OCI-LY7 (cell line): ENCODE data around the gene HSPA12A. TPM values are rescaled to one million over a fixed set of nuclear protein-coding genes. Genes with fewer than 3 reads are reported as not detected.

Source experiments
- BruUV-seq: library from RNA; stranded (reverse); fragments of 400-500 nt; replicated peaks from 2 replicates; lab custom pipeline; 2021; lab: Mats Ljungman, UMichigan
- CTCF ChIA-PET: fragments of 300-600 bp; sonication (Branson Sonifier 250); formaldehyde crosslinking; loops from one replicate; lab custom pipeline; 2022; ENCODE audit warnings: antibody characterized with exemption; ENCODE audit not compliant: unreplicated experiment; lab: Charles Lee
- POLR2A ChIA-PET: fragments of 300-600 bp; sonication (Branson Sonifier 250); formaldehyde crosslinking; loops from one replicate; lab custom pipeline; 2022; ENCODE audit warnings: antibody characterized with exemption; lab: Charles Lee
- DNase-seq: peaks from one replicate; pipeline ENCODE4 v3.0.0-alpha.2; 2015; ENCODE audit warnings: low spot score
- H2AFZ ChIP-seq: fragments of 200-600 bp; sonication (generic), shearing (Covaris generic); 2 replicates; pipeline ENCODE4 v1.6.1; 2014; ENCODE audit warnings: mild to moderate bottlenecking, antibody characterized with exemption, low read length, moderate library complexity
- H3K27ac ChIP-seq: fragments of 200-600 bp; sonication (generic); 2 replicates; pipeline ENCODE4 v1.5.1; 2014; ENCODE audit warnings: mixed run types, low read depth, mild to moderate bottlenecking, moderate library complexity, low read length, inconsistent platforms; ENCODE audit not compliant: poor library complexity, severe bottlenecking
- H3K36me3 ChIP-seq: fragments of 200-600 bp; sonication (generic); 2 replicates; pipeline ENCODE4 v1.6.1; 2014; ENCODE audit warnings: mild to moderate bottlenecking, antibody characterized with exemption, low read length, moderate library complexity, mixed read lengths; ENCODE audit not compliant: insufficient read depth
- H3K4me1 ChIP-seq: fragments of 200-600 bp; sonication (generic); 2 replicates; pipeline ENCODE4 v1.5.1; 2014; ENCODE audit warnings: mild to moderate bottlenecking, low read length; ENCODE audit not compliant: insufficient read depth, poor library complexity, severe bottlenecking
- H3K4me2 ChIP-seq: fragments of 200-600 bp; sonication (generic); 2 replicates; pipeline ENCODE4 v1.6.1; 2014; ENCODE audit warnings: mild to moderate bottlenecking, low read length
- H3K4me3 ChIP-seq: fragments of 200-600 bp; sonication (generic); 2 replicates; pipeline ENCODE4 v1.5.1; 2014; ENCODE audit warnings: mild to moderate bottlenecking, low read depth, low read length; ENCODE audit not compliant: poor library complexity, severe bottlenecking
- H3K79me2 ChIP-seq: fragments of 200-600 bp; sonication (generic); 2 replicates; pipeline ENCODE4 v1.6.1; 2016; ENCODE audit warnings: low read depth, mild to moderate bottlenecking, low read length, moderate library complexity, mixed read lengths; ENCODE audit not compliant: insufficient read depth
- H3K9me2 ChIP-seq: fragments of 200-600 bp; sonication (generic); 2 replicates; pipeline ENCODE4 v1.6.1; 2016; ENCODE audit warnings: mild to moderate bottlenecking, low read length, mixed read lengths; ENCODE audit not compliant: insufficient read depth
- H3K9me3 ChIP-seq: fragments of 200-600 bp; sonication (generic); 2 replicates; pipeline ENCODE4 v1.6.1; 2014; ENCODE audit warnings: mild to moderate bottlenecking, mixed run types, low read length, mixed read lengths
- H4K20me1 ChIP-seq: fragments of 200-600 bp; sonication (generic); 2 replicates; pipeline ENCODE4 v1.6.1; 2014; ENCODE audit warnings: mild to moderate bottlenecking, antibody characterized with exemption, low read length, moderate library complexity, mixed read lengths; ENCODE audit not compliant: insufficient read depth
- EZH2phosphoT487 ChIP-seq: fragments of 200-600 bp; sonication (generic); IDR thresholded peaks from 2 replicates; pipeline ENCODE4 v1.6.1; 2018; ENCODE audit warnings: low read depth, borderline replicate concordance, mild to moderate bottlenecking, mixed run types, antibody characterized with exemption, low read length, moderate library complexity, mixed read lengths
- intact Hi-C: fragments of 100-400 bp; cut with micrococcal nuclease; formaldehyde crosslinking; loops from one replicate; pipeline ENCODE4 v1.10.0; 2022; ENCODE audit not compliant: unreplicated experiment
- total RNA-seq, 2 experiments: library from RNA; depleted of rRNA in 1 of 2; stranded (reverse); fragments of >200 nt in 1 of 2; shearing (Covaris generic) in 1 of 2; gene quantifications; 2 replicates each; pipeline ENCODE4 v1.2.3, GENCODE V29; 2014 to 2022
- TF ChIP-seq, protein P1 (sequence below): fragments of 200-600 bp; sonication (generic); conservative IDR thresholded peaks from 2 replicates; pipeline ENCODE4 v1.5.1; 2014; ENCODE audit warnings: mild to moderate bottlenecking, antibody characterized with exemption, low read length, moderate library complexity, mixed read lengths

The HSPA12A gene
- total RNA-seq, 2 experiments from 2014 or later = 3.7 TPM; not detected in 1

DNA sequence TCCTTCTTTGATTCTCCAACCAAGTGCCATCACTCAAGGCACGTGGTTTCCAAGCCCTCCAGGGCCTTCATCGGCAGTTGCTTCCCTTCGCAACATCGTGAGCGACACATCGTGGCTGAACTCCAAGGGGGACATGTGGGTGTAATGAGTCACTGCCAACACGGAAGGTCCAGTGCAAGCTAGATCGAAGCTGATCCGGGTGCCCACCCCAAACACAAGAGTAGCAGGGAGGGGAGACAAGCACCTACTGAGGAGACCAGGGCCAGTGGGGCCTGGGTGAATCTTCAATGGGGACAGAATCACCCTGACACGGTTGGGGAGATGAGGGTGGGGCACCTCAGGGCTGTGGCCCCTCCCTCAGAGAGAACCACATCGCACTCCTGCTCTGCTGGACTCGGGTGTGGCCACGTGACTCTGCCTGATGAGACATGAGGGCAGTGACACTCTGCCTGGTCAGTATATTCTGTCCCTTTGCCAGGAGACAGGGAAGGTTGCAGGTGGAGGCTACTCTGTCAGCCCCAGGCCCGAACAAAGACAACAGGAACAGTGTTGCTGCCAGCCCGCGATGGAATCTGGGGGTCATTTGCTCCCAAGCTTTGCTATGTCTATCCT is 36.8 kb upstream of the HSPA12A start:
- H3K4me1 ChIP-seq = no peaks in the 10 kb centered on the region
- POLR2A ChIA-PET = no interaction called here
- H2AFZ ChIP-seq = no peak overlapping the region
- H3K4me3 ChIP-seq = no peak overlapping the region
- DNase-seq = no peak
- no TSS peak for BruUV-seq
- H3K4me2 ChIP-seq = no peak overlapping the region
- no peaks in the 10 kb centered on the region for H4K20me1 ChIP-seq
- CTCF ChIA-PET = no interaction called here
- TF ChIP-seq, protein P1, sequence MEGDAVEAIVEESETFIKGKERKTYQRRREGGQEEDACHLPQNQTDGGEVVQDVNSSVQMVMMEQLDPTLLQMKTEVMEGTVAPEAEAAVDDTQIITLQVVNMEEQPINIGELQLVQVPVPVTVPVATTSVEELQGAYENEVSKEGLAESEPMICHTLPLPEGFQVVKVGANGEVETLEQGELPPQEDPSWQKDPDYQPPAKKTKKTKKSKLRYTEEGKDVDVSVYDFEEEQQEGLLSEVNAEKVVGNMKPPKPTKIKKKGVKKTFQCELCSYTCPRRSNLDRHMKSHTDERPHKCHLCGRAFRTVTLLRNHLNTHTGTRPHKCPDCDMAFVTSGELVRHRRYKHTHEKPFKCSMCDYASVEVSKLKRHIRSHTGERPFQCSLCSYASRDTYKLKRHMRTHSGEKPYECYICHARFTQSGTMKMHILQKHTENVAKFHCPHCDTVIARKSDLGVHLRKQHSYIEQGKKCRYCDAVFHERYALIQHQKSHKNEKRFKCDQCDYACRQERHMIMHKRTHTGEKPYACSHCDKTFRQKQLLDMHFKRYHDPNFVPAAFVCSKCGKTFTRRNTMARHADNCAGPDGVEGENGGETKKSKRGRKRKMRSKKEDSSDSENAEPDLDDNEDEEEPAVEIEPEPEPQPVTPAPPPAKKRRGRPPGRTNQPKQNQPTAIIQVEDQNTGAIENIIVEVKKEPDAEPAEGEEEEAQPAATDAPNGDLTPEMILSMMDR = no peak
- TF ChIP-seq EZH2phosphoT487 = no peak
- no peaks in the 10 kb centered on the region for H3K9me3 ChIP-seq
- H3K79me2 ChIP-seq = no peaks in the 10 kb centered on the region
- no peaks in the 10 kb centered on the region for H3K9me2 ChIP-seq
- intact Hi-C loops = no loop called here
- no peak overlapping the region for H3K27ac ChIP-seq
- H3K36me3 ChIP-seq = no peaks in the 10 kb centered on the region

DNA sequence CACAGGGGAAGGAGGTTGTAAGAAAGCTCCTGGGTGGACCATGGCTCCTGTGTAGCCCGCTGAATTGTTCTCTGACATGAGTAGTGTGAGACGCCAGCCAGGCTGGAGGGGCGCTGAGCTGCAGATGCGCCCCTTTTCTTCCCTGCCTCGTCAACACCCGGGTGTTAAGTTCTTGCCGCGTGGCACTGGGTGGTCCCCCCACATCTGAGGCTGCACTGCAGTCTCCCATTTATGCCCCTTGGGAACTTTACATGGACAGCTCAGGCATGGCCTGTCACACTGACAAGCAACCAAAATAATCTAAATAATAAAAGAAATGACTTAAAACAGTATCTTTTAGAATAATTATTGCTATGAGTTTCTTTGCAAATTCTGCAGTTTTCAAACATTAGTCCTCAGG is 34.6 kb upstream of the HSPA12A start:
- H3K27ac ChIP-seq = no peak overlapping the region
- ChIA-PET POLR2A (no interaction called here), CTCF (no interaction called here)
- intact Hi-C loops = no loop called here
- no peaks in the 10 kb centered on the region for H3K79me2 ChIP-seq
- H4K20me1 ChIP-seq = no peaks in the 10 kb centered on the region
- DNase-seq = no peak
- no TSS peak for BruUV-seq
- H3K4me1 ChIP-seq = no peaks in the 10 kb centered on the region
- no peaks in the 10 kb centered on the region for H3K9me3 ChIP-seq
- H2AFZ ChIP-seq = no peak overlapping the region
- no peak overlapping the region for H3K4me2 ChIP-seq
- H3K36me3 ChIP-seq = no peaks in the 10 kb centered on the region
- H3K4me3 ChIP-seq = no peak overlapping the region
- TF ChIP-seq, protein P1 = no peak
- no peak for TF ChIP-seq EZH2phosphoT487
- H3K9me2 ChIP-seq = no peaks in the 10 kb centered on the region

- no peak for DNase-seq
- Histone ChIP-seq H3K4me2 (no peak overlapping the region), H3K4me1 (no peaks in the 10 kb centered on the region), H2AFZ (no peak overlapping the region), H3K9me3 (no peaks in the 10 kb centered on the region), H3K27ac (no peak overlapping the region), H3K36me3 (no peaks in the 10 kb centered on the region), H3K79me2 (no peaks in the 10 kb centered on the region), H4K20me1 (no peaks in the 10 kb centered on the region), H3K9me2 (no peaks in the 10 kb centered on the region), H3K4me3 (no peak overlapping the region)
- TF ChIP-seq, protein P1 = no peak
- no peak for TF ChIP-seq EZH2phosphoT487
- no TSS peak for BruUV-seq
- intact Hi-C loops = no loop called here
- ChIA-PET CTCF (no interaction called here), POLR2A (no interaction called here)
Observed at GRCh38 chr10:116775488-116776400, 33.4 kb upstream of the HSPA12A start.
